Measurements from ENCODE around the gene THEMIS2. TPM values are rescaled to one million over a fixed set of nuclear protein-coding genes. Genes with fewer than 3 reads are reported as not detected.

Gene THEMIS2
- total and polyA plus RNA-seq, 10 of the 15 experiments (the other 5 are each of a cell fraction or from before 2014, with no cell fraction given), result 9.1 to 114 (median 38.3) TPM

GRCh38 chr1:27864264-27864895 is 8.0 kb upstream of the THEMIS2 start (continued):
- TF ChIP-seq, protein P1, sequence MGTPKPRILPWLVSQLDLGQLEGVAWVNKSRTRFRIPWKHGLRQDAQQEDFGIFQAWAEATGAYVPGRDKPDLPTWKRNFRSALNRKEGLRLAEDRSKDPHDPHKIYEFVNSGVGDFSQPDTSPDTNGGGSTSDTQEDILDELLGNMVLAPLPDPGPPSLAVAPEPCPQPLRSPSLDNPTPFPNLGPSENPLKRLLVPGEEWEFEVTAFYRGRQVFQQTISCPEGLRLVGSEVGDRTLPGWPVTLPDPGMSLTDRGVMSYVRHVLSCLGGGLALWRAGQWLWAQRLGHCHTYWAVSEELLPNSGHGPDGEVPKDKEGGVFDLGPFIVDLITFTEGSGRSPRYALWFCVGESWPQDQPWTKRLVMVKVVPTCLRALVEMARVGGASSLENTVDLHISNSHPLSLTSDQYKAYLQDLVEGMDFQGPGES (IDR thresholded peaks at IDR 0.05), result no peak
- TF ChIP-seq SMAD5 (IDR thresholded peaks at IDR 0.05; ENCODE audit: low read depth), result no peak
- TF ChIP-seq ZBTB11 (CRISPR knock-in tag; IDR thresholded peaks at IDR 0.05), result no peak
- no peak for TF ChIP-seq ZSCAN29 (IDR thresholded peaks at IDR 0.05)
- 0 out of 2 replicates have a peak, but pooled peaks have one; percentile 20 for TF ChIP-seq NR2F1 (conservative IDR thresholded peaks at IDR 0.05)
- TF ChIP-seq BHLHE40 (IDR thresholded peaks at IDR 0.05; ENCODE audit: borderline replicate concordance in 1 of 2, low read depth in 2 of 2, low read length in 1 of 2), result no peak
- no peak for TF ChIP-seq RB1 (IDR thresholded peaks at IDR 0.05; ENCODE audit: borderline replicate concordance)
- no peak for TF ChIP-seq GATAD2B (conservative IDR thresholded peaks at IDR 0.05; ENCODE audit: low read depth)
- no peak for TF ChIP-seq PAX5 (IDR thresholded peaks at IDR 0.05; ENCODE audit: borderline replicate concordance, low read depth, low read length)
- TF ChIP-seq NKRF (conservative IDR thresholded peaks at IDR 0.05), result no peak
- no peak for TF ChIP-seq CBFB (IDR thresholded peaks at IDR 0.05; ENCODE audit: low read depth)
- TF ChIP-seq DPF2 (IDR thresholded peaks at IDR 0.05), result peak; percentile 45; the same call in 1 of the 2 replicates
- no peak for TF ChIP-seq SREBF2 (IDR thresholded peaks at IDR 0.05; ENCODE audit: low read length)
- peak; percentile 61 for TF ChIP-seq MEF2B (IDR thresholded peaks at IDR 0.05; ENCODE audit: partially characterized antibody, poor library complexity, severe bottlenecking)
- TF ChIP-seq HDGF (IDR thresholded peaks at IDR 0.05), result no peak
- TF ChIP-seq, protein P2, sequence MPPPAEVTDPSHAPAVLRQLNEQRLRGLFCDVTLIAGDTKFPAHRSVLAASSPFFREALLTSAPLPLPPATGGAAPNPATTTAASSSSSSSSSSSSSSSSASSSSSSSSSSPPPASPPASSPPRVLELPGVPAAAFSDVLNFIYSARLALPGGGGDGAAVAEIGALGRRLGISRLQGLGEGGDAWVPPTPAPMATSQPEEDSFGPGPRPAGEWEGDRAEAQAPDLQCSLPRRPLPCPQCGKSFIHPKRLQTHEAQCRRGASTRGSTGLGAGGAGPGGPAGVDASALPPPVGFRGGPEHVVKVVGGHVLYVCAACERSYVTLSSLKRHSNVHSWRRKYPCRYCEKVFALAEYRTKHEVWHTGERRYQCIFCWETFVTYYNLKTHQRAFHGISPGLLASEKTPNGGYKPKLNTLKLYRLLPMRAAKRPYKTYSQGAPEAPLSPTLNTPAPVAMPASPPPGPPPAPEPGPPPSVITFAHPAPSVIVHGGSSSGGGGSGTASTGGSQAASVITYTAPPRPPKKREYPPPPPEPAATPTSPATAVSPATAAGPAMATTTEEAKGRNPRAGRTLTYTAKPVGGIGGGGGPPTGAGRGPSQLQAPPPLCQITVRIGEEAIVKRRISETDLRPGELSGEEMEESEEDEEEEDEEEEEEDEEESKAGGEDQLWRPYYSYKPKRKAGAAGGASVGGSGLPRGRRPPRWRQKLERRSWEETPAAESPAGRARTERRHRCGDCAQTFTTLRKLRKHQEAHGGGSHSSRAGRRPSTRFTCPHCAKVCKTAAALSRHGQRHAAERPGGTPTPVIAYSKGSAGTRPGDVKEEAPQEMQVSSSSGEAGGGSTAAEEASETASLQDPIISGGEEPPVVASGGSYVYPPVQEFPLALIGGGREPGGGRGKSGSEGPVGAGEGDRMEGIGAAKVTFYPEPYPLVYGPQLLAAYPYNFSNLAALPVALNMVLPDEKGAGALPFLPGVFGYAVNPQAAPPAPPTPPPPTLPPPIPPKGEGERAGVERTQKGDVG (CRISPR knock-in tag; IDR thresholded peaks at IDR 0.05), result no peak
- peak; percentile 75 for TF ChIP-seq IKZF1 (conservative IDR thresholded peaks at IDR 0.05)

Data from GM12878 (cell line).